ENCODE measurements around the gene RFPL1. TPM values are rescaled to one million over a fixed set of nuclear protein-coding genes. Genes with fewer than 3 reads are reported as not detected.
"Not testable (repeated sequence)": the region's sequence is repeated elsewhere in the genome, so short reads cannot be mapped to it uniquely, and the experiment has no call there.

Gene RFPL1
- total RNA-seq, 1 experiment from 2014 or later = not detected

DNA sequence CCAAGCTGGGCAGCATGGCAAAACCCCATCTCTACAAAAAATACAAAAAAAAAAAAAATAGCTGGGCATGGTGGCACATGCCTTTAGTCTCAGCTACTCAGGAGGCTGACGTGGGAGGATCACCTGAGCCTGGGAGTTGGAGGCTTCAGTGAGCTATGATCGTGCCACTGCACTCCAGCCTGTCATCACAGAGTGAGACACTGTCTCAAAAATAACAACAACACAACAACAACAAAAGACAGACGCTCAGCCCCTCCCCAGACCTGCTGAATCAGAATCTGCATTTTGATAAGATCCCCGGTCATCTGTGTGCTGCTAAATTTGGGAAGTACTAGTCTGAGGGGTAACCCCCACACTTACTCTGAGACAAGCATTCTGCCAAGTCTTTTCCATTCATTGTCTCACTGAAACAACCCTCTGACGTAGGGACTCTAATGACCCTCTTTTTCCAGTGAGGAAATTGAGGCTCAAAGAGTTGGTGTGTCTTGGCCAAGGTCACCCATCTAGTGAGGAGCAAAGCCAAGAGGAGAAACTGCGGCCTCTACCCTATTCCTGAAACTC is 49.1 kb downstream of the RFPL1 start:
- Histone ChIP-seq H3K79me2 (ENCODE audit: low read depth) (no peaks in the 10 kb centered on the region), H3F3A (ENCODE audit: insufficient read depth, low read depth) (no peaks in the 10 kb centered on the region), H2AFZ (no peak overlapping the region), H3K27me3 (ENCODE audit: insufficient read depth, low read depth) (no peaks in the 10 kb centered on the region), H4K20me1 (ENCODE audit: insufficient read depth) (no peaks in the 10 kb centered on the region), H3K9me2 (ENCODE audit: insufficient read depth) (no peaks in the 10 kb centered on the region), H3K9me3 (ENCODE audit: insufficient read depth, low read depth) (no peaks in the 10 kb centered on the region), H3K27ac (no peak overlapping the region), H3K4me1 (replicated peaks; ENCODE audit: insufficient read depth) (no peaks in the 10 kb centered on the region), H3K4me3 (no peak overlapping the region), H3K4me2 (no peak overlapping the region), H3K36me3 (ENCODE audit: low read depth) (no peaks in the 10 kb centered on the region)
- ChIA-PET CTCF (no interaction called here), POLR2A (ENCODE audit: unreplicated experiment) (interaction anchor here (0.7 kb wide), 1 partner anchor 1303 kb away, joined by 3 read pairs; no protein-coding TSS in a partner anchor)
- intact Hi-C loops (cut with micrococcal nuclease; ENCODE audit: unreplicated experiment) = no loop called here
- TF ChIP-seq EZH2 (IDR thresholded peaks at IDR 0.05; ENCODE audit: low read depth) = no peak
- TF ChIP-seq, protein P1, sequence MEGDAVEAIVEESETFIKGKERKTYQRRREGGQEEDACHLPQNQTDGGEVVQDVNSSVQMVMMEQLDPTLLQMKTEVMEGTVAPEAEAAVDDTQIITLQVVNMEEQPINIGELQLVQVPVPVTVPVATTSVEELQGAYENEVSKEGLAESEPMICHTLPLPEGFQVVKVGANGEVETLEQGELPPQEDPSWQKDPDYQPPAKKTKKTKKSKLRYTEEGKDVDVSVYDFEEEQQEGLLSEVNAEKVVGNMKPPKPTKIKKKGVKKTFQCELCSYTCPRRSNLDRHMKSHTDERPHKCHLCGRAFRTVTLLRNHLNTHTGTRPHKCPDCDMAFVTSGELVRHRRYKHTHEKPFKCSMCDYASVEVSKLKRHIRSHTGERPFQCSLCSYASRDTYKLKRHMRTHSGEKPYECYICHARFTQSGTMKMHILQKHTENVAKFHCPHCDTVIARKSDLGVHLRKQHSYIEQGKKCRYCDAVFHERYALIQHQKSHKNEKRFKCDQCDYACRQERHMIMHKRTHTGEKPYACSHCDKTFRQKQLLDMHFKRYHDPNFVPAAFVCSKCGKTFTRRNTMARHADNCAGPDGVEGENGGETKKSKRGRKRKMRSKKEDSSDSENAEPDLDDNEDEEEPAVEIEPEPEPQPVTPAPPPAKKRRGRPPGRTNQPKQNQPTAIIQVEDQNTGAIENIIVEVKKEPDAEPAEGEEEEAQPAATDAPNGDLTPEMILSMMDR (conservative IDR thresholded peaks at IDR 0.05) = no peak
- no TSS peak for BruUV-seq (replicated peaks)
- DNase-seq = no peak

DNA sequence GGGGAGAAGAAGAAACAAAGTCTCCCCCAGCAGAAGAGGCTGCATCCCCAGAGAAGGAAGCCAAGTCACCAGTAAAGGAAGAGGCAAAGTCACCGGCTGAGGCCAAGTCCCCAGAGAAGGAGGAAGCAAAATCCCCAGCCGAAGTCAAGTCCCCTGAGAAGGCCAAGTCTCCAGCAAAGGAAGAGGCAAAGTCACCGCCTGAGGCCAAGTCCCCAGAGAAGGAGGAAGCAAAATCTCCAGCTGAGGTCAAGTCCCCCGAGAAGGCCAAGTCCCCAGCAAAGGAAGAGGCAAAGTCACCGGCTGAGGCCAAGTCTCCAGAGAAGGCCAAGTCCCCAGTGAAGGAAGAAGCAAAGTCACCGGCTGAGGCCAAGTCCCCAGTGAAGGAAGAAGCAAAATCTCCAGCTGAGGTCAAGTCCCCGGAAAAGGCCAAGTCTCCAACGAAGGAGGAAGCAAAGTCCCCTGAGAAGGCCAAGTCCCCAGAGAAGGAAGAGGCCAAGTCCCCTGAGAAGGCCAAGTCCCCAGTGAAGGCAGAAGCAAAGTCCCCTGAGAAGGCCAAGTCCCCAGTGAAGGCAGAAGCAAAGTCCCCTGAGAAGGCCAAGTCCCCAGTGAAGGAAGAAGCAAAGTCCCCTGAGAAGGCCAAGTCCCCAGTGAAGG is 50.9 kb downstream of the RFPL1 start:
- H3K4me1 ChIP-seq (replicated peaks; ENCODE audit: insufficient read depth); H3K79me2 ChIP-seq (ENCODE audit: low read depth); H3K9me3 ChIP-seq (ENCODE audit: insufficient read depth, low read depth); H3K27me3 ChIP-seq (ENCODE audit: insufficient read depth, low read depth); H3F3A ChIP-seq (ENCODE audit: insufficient read depth, low read depth); H4K20me1 ChIP-seq (ENCODE audit: insufficient read depth); H3K4me2 ChIP-seq; H3K4me3 ChIP-seq; H3K36me3 ChIP-seq (ENCODE audit: low read depth); BruUV-seq (replicated peaks); intact Hi-C loops (cut with micrococcal nuclease; ENCODE audit: unreplicated experiment); H2AFZ ChIP-seq; CTCF ChIA-PET; POLR2A ChIA-PET (ENCODE audit: unreplicated experiment); H3K27ac ChIP-seq; H3K9me2 ChIP-seq (ENCODE audit: insufficient read depth); DNase-seq: not testable (repeated sequence)

DNA sequence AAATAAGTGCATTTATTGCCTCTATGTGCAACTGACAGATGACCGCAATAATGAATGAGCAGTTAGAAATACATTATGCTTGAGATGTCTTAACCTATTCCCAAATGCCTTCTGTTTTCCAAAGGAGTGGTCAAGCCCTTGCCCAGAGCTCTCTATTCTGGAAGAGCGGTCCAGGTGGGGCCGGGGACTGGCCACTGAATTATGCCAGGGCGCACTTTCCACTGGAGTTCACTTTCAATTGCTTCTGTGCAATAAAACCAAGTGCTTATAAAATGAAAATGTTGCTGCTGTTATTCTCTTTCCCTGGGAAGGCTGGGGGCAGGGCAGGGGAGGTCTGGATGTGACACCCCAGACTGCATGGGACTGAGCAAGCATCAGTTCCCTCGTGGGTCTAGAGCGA is 52.6 kb downstream of the RFPL1 start:
- intact Hi-C loops (cut with micrococcal nuclease; ENCODE audit: unreplicated experiment) = no loop called here
- no peak overlapping the region for H3K27ac ChIP-seq
- H4K20me1 ChIP-seq (ENCODE audit: insufficient read depth) = no peaks in the 10 kb centered on the region
- ChIA-PET CTCF (no interaction called here), POLR2A (ENCODE audit: unreplicated experiment) (interaction anchor here (0.7 kb wide), 1 partner anchor 56 kb away, joined by 6 read pairs; no protein-coding TSS in a partner anchor)
- H3K79me2 ChIP-seq (ENCODE audit: low read depth) = no peaks in the 10 kb centered on the region
- no peaks in the 10 kb centered on the region for H3K27me3 ChIP-seq (ENCODE audit: insufficient read depth, low read depth)
- H2AFZ ChIP-seq = no peak overlapping the region
- DNase-seq = no peak
- no TSS peak for BruUV-seq (replicated peaks)
- peaks cover 6% of the 10 kb centered on the region; the same call in 1 of the 2 replicates for H3K9me3 ChIP-seq (ENCODE audit: insufficient read depth, low read depth)
- H3F3A ChIP-seq (ENCODE audit: insufficient read depth, low read depth) = no peaks in the 10 kb centered on the region
- no peak overlapping the region for H3K4me3 ChIP-seq
- TF ChIP-seq, protein P1 (conservative IDR thresholded peaks at IDR 0.05) = no peak
- no peak for TF ChIP-seq EZH2 (IDR thresholded peaks at IDR 0.05; ENCODE audit: low read depth)
- H3K9me2 ChIP-seq (ENCODE audit: insufficient read depth) = no peaks in the 10 kb centered on the region
- no peaks in the 10 kb centered on the region for H3K4me1 ChIP-seq (replicated peaks; ENCODE audit: insufficient read depth)
- H3K4me2 ChIP-seq = no peak overlapping the region
- H3K36me3 ChIP-seq (ENCODE audit: low read depth) = no peaks in the 10 kb centered on the region

Other genes with a start within 250 kb of the RFPL1 start
- 1.1 and 3.1 TPM in 2 replicates for gene EMID1, start 232.7 kb upstream of the RFPL1 start, total RNA-seq (2021)
- gene RHBDD3, start 170.6 kb upstream of the RFPL1 start, total RNA-seq (2021) = 17.6 and 21.9 TPM in 2 replicates
- 136 and 200 TPM in 2 replicates for gene EWSR1, start 170.3 kb upstream of the RFPL1 start, total RNA-seq (2021)
- gene GAS2L1, start 131.9 kb upstream of the RFPL1 start, total RNA-seq (2021) = 15.2 and 16.6 TPM in 2 replicates
- gene RASL10A, start 122.9 kb upstream of the RFPL1 start, total RNA-seq (2021) = not detected in 2 replicates
- 43.9 and 50.8 TPM in 2 replicates for gene AP1B1, start 50.0 kb upstream of the RFPL1 start, total RNA-seq (2021)
- gene NEFH, start 41.6 kb downstream of the RFPL1 start, total RNA-seq (2021) = 5.1 and 6.9 TPM in 2 replicates
- 42.3 and 50.2 TPM in 2 replicates for gene THOC5, start 115.2 kb downstream of the RFPL1 start, total RNA-seq (2021)
- gene NIPSNAP1, start 142.5 kb downstream of the RFPL1 start, total RNA-seq (2021) = 84.9 and 100 TPM in 2 replicates
- 58.5 and 73.2 TPM in 2 replicates for gene NF2, start 165.1 kb downstream of the RFPL1 start, total RNA-seq (2021)

Data from PC-9 (cell line).